GM12878 (cell line): ENCODE results near the gene RAB30. TPM values are rescaled to one million over a fixed set of nuclear protein-coding genes. Genes with fewer than 3 reads are reported as not detected.

Experiments
- ATAC-seq: fragments of 200-7000 bp; cut with Tn5 transposase; 3 replicates; pipeline ENCODE4 v1.9.1; 2020; ENCODE audit warnings: mild to moderate bottlenecking, moderate library complexity
- BruUV-seq: library from RNA; stranded (reverse); fragments of 400-500 nt; replicated peaks from 2 replicates; lab custom pipeline; 2021; lab: Mats Ljungman, UMichigan
- CTCF ChIA-PET: fragments of 300-600 bp; sonication (Branson Sonifier 250); formaldehyde crosslinking; extraction: SDS; loops from one replicate; lab custom pipeline; 2021; ENCODE audit warnings: inconsistent platforms; lab: Yijun Ruan, JAX
- POLR2A ChIA-PET: fragments of 350-600 bp; formaldehyde crosslinking; extraction: SDS; loops from one replicate; lab custom pipeline; 2021; ENCODE audit warnings: inconsistent platforms; lab: Charles Lee
- RAD21 ChIA-PET: fragments of 300-600 bp; sonication (Branson Sonifier 250); formaldehyde crosslinking; loops from one replicate; lab custom pipeline; 2023; ENCODE audit warnings: antibody characterized with exemption; ENCODE audit not compliant: unreplicated experiment; lab: Charles Lee
- SMC1A ChIA-PET: fragments of 300-600 bp; sonication (Branson Sonifier 250); formaldehyde crosslinking; loops from one replicate; lab custom pipeline; 2023; ENCODE audit not compliant: unreplicated experiment, uncharacterized antibody; lab: Charles Lee
- DNase-seq: peaks from one replicate; pipeline ENCODE4 v3.0.0-alpha.2; 2011; ENCODE audit warnings: low read depth, low spot score
- FAIRE-seq: peaks from 3 replicates; lab custom pipeline; 2011; peaks lifted over from hg19 to GRCh38; lab: Jason Lieb, UNC
- H2AFZ ChIP-seq: 2 replicates; pipeline ENCODE4 v1.6.0; 2011; ENCODE audit warnings: low read depth, low read length, control low read depth; ENCODE audit not compliant: control insufficient read depth
- H3K27ac ChIP-seq: 2 replicates; pipeline ENCODE4 v1.5.1; 2011; ENCODE audit warnings: control low read depth; ENCODE audit not compliant: control insufficient read depth, insufficient read depth
- H3K27me3 ChIP-seq, 2 experiments: replicated peaks in 1 of 2; 2 replicates each; pipeline versions ENCODE4 v1.6.0 to v1.6.1; 2011; ENCODE audit warnings: low read length in 1 of 2; ENCODE audit not compliant: control insufficient read depth in 2 of 2, insufficient read depth in 2 of 2
- H3K36me3 ChIP-seq, 2 experiments: 2 replicates each; pipeline ENCODE4 v1.5.1; 2011; ENCODE audit warnings: low read length in 1 of 2; ENCODE audit not compliant: control insufficient read depth in 2 of 2, insufficient read depth in 2 of 2
- H3K4me1 ChIP-seq: 2 replicates; pipeline ENCODE4 v1.6.1; 2011; ENCODE audit warnings: mild to moderate bottlenecking, low read length, moderate library complexity, mixed read lengths; ENCODE audit not compliant: control insufficient read depth, insufficient read depth
- H3K4me2 ChIP-seq: 2 replicates; pipeline ENCODE4 v1.6.0; 2011; ENCODE audit warnings: control low read depth; ENCODE audit not compliant: control insufficient read depth, insufficient read depth
- H3K4me3 ChIP-seq: fragments of 200-600 bp; sonication (generic); 2 replicates; pipeline ENCODE4 v1.5.1; 2016
- H3K79me2 ChIP-seq: 2 replicates; pipeline ENCODE4 v1.6.0; 2011; ENCODE audit warnings: low read length; ENCODE audit not compliant: control insufficient read depth, insufficient read depth
- H3K9ac ChIP-seq: 2 replicates; pipeline ENCODE4 v1.8.0; 2011; ENCODE audit warnings: low read length, control low read depth, mixed read lengths; ENCODE audit not compliant: control insufficient read depth, insufficient read depth
- H3K9me3 ChIP-seq: replicated peaks from 3 replicates; pipeline ENCODE4 v1.5.1; 2011; ENCODE audit warnings: mild to moderate bottlenecking, low read length; ENCODE audit not compliant: control insufficient read depth, insufficient read depth
- H4K20me1 ChIP-seq: 2 replicates; pipeline ENCODE4 v1.6.0; 2011; ENCODE audit not compliant: control insufficient read depth, insufficient read depth
- CUX1 ChIP-seq: IDR thresholded peaks from 2 replicates; pipeline ENCODE4 v1.6.1; 2012; ENCODE audit warnings: improper control_type of control experiment, low read depth, low read length; ENCODE audit not compliant: insufficient replicate concordance
- IKZF2 ChIP-seq, 2 experiments: fragments of 450-650 bp; IDR thresholded peaks; 2 replicates each; pipeline ENCODE4 v1.6.1; 2017; ENCODE audit warnings: mild to moderate bottlenecking in 2 of 2, moderate library complexity in 2 of 2
- JUNB ChIP-seq: IDR thresholded peaks from 2 replicates; pipeline ENCODE4 v1.6.1; 2016; ENCODE audit warnings: antibody characterized with exemption, mild to moderate bottlenecking
- KAT2A ChIP-seq: conservative IDR thresholded peaks from 2 replicates; pipeline ENCODE4 v1.6.1; 2011; ENCODE audit warnings: low read depth, low read length; ENCODE audit not compliant: control insufficient read depth
- LARP7 ChIP-seq: fragments of 450-650 bp; IDR thresholded peaks from 2 replicates; pipeline ENCODE4 v1.6.1; 2017; ENCODE audit warnings: mild to moderate bottlenecking
- NFIC ChIP-seq: IDR thresholded peaks from 2 replicates; pipeline ENCODE4 v1.6.1; 2012; ENCODE audit warnings: low read depth, mild to moderate bottlenecking, inconsistent platforms, low read length, moderate library complexity
- NR2F1 ChIP-seq: fragments of 450-650 bp; conservative IDR thresholded peaks from 2 replicates; pipeline ENCODE4 v1.6.1; 2017; ENCODE audit warnings: mild to moderate bottlenecking
- RB1 ChIP-seq: fragments of 450-650 bp; formaldehyde crosslinking; IDR thresholded peaks from 2 replicates; pipeline ENCODE4 v1.6.1; 2017; ENCODE audit warnings: mild to moderate bottlenecking, borderline replicate concordance
- SUPT20H ChIP-seq: IDR thresholded peaks from 2 replicates; pipeline ENCODE4 v1.6.1; 2011; ENCODE audit warnings: low read depth, mild to moderate bottlenecking, low read length, moderate library complexity, borderline replicate concordance; ENCODE audit not compliant: control insufficient read depth
- ZBTB40 ChIP-seq: fragments of 450-650 bp; IDR thresholded peaks from 2 replicates; pipeline ENCODE4 v1.6.1; 2016; ENCODE audit warnings: mild to moderate bottlenecking, moderate library complexity, borderline replicate concordance
- ZNF217 ChIP-seq: fragments of 450-650 bp; IDR thresholded peaks from 2 replicates; pipeline ENCODE4 v1.6.1; 2017; ENCODE audit warnings: antibody characterized with exemption, mild to moderate bottlenecking
- WGBS: methylation state at CpG from one replicate; pipeline ENCODE4 v1.1.6; 2016; ENCODE audit warnings: low lambda C conversion rate; ENCODE audit not compliant: insufficient replicate concordance, insufficient coverage; ENCODE audit errors: missing lambda C conversion rate; 5-methylcytosine and 5-hydroxymethylcytosine counted together
- in situ Hi-C: fragments of 300-500 bp; cut with MboI; formaldehyde crosslinking; loops from 9 replicates; pipeline ENCODE4 v1.14.3; 2018; ENCODE audit warnings: mixed read lengths
- intact Hi-C: fragments of 100-400 bp; cut with micrococcal nuclease; formaldehyde crosslinking; loops from one replicate; pipeline ENCODE4 v1.14.2; 2022; ENCODE audit not compliant: unreplicated experiment
- polyA plus RNA-seq, 11 experiments: library from polyadenylated mRNA; depleted of rRNA in 4 of 11; unstranded in 6 of 11; stranded (reverse) in 5 of 11; fragments of >200 nt; fragmentation: Nextera tagmentation in 4 of 11; fragmentation: Illumina TruSeq in 1 of 11; extraction: Ambion mirVana in 4 of 11; extraction: Trizol in 1 of 11; gene quantifications; 1 replicate in 1 of 11; 2 replicates in 10 of 11; pipeline versions ENCODE4 v1.2.1 to v1.2.3, GENCODE V29; 2011 to 2016; ENCODE audit warnings: inconsistent platforms in 2 of 11, missing spikeins in 2 of 11, low read depth in 1 of 11
- total RNA-seq, 4 experiments: library from RNA; depleted of rRNA in 3 of 4; stranded (reverse); fragments of >200 nt in 3 of 4; fragmentation: Illumina TruSeq in 1 of 4; extraction: Trizol in 1 of 4; gene quantifications; 2 replicates each; pipeline versions ENCODE4 v1.2.1 to v1.2.3, GENCODE V29; 2013 to 2021
- TF ChIP-seq, protein P1 (sequence below): IDR thresholded peaks from 2 replicates; pipeline ENCODE4 v1.6.1; 2012; ENCODE audit warnings: low read depth, low read length, improper control_type of control experiment
- TF ChIP-seq, protein P2 (sequence below): IDR thresholded peaks from 2 replicates; pipeline ENCODE4 v1.6.1; 2012; ENCODE audit warnings: low read depth, low read length, improper control_type of control experiment

Gene RAB30
- total and polyA plus RNA-seq, 10 of the 15 experiments (the other 5 are each of a cell fraction or from before 2014, with no cell fraction given), result 9.8 to 26.7 (median 19.2) TPM

DNA sequence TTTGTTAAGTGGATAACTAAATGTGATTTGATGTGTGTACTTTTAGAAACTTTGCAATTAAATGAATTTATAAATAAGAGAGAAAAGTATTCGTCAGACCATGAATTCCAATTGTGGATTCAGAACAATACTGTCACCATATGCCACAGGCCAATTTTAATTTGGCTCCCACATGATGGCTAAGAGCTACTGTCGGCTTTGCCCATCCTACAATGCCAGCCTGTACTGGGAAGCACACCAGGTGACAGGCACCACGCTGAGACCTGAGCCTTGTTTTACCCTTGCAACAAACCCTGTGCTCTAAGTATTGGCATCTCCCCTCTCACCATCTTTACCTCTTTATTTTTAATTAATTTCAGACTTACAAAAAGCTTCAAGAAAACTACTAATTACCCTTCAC is 14.0 kb downstream of the RAB30 start:
- RAD21 ChIA-PET, result interaction anchor here (1.0 to 2.7 kb wide), 10 partner anchors 8 to 162 kb away, joined by 3 to 15 read pairs (median 6); partner anchors contain the start of genes PCF11 and RAB30
- H3K4me3 ChIP-seq, result no peak overlapping the region
- DNase-seq, result no peak
- FAIRE-seq, result no peak
- no peaks in the 10 kb centered on the region for H4K20me1 ChIP-seq
- TF ChIP-seq ZBTB40, result no peak
- no peak for TF ChIP-seq NFIC
- no peak for TF ChIP-seq NR2F1
- TF ChIP-seq SUPT20H, result no peak
- TF ChIP-seq LARP7, result no peak
- TF ChIP-seq RB1, result no peak
- TF ChIP-seq, protein P1, sequence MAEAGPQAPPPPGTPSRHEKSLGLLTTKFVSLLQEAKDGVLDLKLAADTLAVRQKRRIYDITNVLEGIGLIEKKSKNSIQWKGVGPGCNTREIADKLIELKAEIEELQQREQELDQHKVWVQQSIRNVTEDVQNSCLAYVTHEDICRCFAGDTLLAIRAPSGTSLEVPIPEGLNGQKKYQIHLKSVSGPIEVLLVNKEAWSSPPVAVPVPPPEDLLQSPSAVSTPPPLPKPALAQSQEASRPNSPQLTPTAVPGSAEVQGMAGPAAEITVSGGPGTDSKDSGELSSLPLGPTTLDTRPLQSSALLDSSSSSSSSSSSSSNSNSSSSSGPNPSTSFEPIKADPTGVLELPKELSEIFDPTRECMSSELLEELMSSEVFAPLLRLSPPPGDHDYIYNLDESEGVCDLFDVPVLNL, result no peak
- TF ChIP-seq CUX1, result no peak
- TF ChIP-seq KAT2A, result no peak
- TF ChIP-seq ZNF217, result no peak
- TF ChIP-seq JUNB, result no peak
- TF ChIP-seq IKZF2 (IDR thresholded peaks at IDR 0.05), result no peak
- TF ChIP-seq, protein P2, sequence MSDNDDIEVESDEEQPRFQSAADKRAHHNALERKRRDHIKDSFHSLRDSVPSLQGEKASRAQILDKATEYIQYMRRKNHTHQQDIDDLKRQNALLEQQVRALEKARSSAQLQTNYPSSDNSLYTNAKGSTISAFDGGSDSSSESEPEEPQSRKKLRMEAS, result no peak
- intact Hi-C loops, result no loop called here
- peaks cover 43% of the 10 kb centered on the region for H3K4me1 ChIP-seq
- 100% methylated on average over 3 of the region's 3 CpGs for WGBS
- no peak overlapping the region for H3K27ac ChIP-seq
- no peak overlapping the region for H3K9ac ChIP-seq
- H3K79me2 ChIP-seq, result peaks cover 42% of the 10 kb centered on the region
- peaks cover 0 to 4% of the 10 kb centered on the region in 2 experiments; a peak in 2 of 4 replicates for H3K36me3 ChIP-seq
- CTCF ChIA-PET, result interaction anchor here (0.5 to 1.4 kb wide), 8 partner anchors 13 to 156 kb away, joined by 3 to 5 read pairs (median 4); partner anchors contain the start of genes DDIAS and RAB30
- peaks cover 36% of the 10 kb centered on the region for H3K9me3 ChIP-seq
- H3K4me2 ChIP-seq, result no peak overlapping the region
- SMC1A ChIA-PET, result interaction anchor here (0.8 to 3.3 kb wide), 16 partner anchors 9 to 144 kb away, joined by 3 to 21 read pairs (median 4); partner anchors contain the start of genes PCF11 and RAB30
- no peak overlapping the region for H2AFZ ChIP-seq
- no peaks in the 10 kb centered on the region for H3K27me3 ChIP-seq
- POLR2A ChIA-PET, result interaction anchor here (0.7 to 3.2 kb wide), 8 partner anchors 11 to 99 kb away, joined by 3 to 21 read pairs (median 4); partner anchors contain the start of gene PCF11
- in situ Hi-C loops, result no loop called here
- no peak for ATAC-seq
- BruUV-seq, result no TSS peak
